ENCODE data around the gene CASP7.

DNA sequence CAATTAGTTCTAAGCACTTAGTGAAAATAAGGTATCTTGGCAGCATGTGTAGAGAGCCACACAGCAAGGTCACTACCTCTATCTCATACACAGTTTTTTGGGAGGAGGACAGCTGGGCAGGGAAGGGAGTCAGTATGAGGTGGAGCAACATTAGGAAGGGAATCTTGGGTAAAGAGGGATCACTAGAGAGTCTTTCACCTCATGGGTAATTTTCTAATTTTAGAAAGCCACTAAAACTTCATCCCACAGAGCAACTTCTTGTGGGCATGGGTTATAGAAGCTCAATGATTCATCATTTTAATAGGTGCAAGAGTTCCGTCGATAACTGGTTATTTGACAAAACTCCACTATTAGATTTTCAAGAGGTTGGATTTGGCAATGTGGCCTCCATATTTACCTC, 18.4 kb upstream of the CASP7 start:
- TF ChIP-seq, protein P1, sequence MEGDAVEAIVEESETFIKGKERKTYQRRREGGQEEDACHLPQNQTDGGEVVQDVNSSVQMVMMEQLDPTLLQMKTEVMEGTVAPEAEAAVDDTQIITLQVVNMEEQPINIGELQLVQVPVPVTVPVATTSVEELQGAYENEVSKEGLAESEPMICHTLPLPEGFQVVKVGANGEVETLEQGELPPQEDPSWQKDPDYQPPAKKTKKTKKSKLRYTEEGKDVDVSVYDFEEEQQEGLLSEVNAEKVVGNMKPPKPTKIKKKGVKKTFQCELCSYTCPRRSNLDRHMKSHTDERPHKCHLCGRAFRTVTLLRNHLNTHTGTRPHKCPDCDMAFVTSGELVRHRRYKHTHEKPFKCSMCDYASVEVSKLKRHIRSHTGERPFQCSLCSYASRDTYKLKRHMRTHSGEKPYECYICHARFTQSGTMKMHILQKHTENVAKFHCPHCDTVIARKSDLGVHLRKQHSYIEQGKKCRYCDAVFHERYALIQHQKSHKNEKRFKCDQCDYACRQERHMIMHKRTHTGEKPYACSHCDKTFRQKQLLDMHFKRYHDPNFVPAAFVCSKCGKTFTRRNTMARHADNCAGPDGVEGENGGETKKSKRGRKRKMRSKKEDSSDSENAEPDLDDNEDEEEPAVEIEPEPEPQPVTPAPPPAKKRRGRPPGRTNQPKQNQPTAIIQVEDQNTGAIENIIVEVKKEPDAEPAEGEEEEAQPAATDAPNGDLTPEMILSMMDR (IDR thresholded peaks at IDR 0.05), result no peak
- TF ChIP-seq POLR2A (IDR thresholded peaks at IDR 0.05), result no peak
